GM21786 (cell line): ENCODE results near the gene TOMM40L.
"Not testable (repeated sequence)": the region's sequence is repeated elsewhere in the genome, so short reads cannot be mapped to it uniquely, and the experiment has no call there.

ENCODE experiments used
- ATAC-seq: cut with Tn5 transposase; IDR thresholded peaks from one replicate; pipeline ENCODE4 v1.9.1; 2021; ENCODE audit not compliant: unreplicated experiment

TOMM40L gene

GRCh38 chr1:161219078-161219892, 6.6 kb upstream of the TOMM40L start:
- no peak for ATAC-seq

DNA sequence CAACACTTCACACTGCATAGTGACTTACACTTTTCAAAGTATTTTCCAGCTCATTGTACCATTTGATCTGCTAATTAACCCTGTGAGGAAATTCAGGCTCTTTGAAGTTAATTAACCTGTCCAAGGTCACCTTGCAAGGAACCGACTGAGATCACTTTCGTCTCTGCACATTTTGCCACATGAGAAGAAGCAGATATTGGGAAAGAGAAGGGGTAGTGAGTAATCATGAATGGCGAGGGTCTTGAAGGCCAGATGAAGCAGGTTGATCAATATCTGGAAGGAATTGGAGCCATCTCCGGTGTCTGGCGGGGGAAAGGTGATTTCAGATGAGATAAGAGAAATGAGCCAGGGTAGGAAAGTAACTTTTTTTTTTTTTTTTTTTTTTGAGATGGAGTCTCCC, 5.9 kb upstream of the TOMM40L start:
- no peak for ATAC-seq

GRCh38 chr1:161222175-161223019, 3.5 kb upstream of the TOMM40L start:
- ATAC-seq, result no peak

DNA sequence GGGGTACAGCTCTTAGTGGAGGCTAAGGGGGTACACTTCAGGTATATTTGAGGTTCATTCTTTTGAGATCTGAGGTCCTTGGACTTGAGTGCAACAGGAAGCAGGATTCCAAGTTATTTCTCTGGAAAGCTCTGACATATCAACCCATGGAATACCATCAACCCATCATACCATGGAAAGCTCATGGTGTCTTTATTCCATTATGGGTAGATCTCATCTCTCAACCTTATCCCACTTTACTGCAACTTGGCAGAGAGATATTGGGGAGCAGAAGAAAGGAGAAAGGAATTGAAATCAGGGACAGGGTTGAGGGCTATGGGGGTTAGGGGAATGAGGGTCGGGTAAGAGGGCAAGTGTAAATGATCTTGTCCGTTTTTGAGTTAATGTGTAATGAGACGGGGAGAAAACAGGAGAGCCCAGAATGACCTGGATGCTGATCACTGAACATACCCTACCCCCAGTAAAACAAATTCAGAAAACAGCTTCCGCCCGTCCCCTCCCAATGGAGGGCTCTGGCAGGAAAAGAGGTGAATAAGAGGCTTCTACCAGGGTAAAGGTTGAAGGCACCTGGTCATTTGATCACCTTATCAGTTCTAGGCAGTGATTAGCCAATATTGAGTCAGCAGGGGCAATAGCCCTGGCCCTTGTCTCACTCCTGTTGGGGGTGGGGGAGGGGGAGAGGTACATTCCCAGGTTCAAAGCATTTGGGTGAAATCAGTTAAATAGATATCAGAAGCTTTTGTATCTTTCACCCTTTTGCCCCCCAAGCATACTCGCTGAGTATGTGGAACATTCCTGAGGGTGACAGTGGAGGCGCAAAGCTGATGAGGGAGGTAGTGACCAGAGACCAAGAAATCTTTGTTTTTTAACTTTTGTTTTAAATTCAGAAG, 1.8 kb upstream of the TOMM40L start:
- no peak for ATAC-seq

GRCh38 chr1:161224695-161225087, 1.2 kb upstream of the TOMM40L start:
- ATAC-seq, result not testable (repeated sequence)

GRCh38 chr1:161225178-161225533, 704 bp upstream of the TOMM40L start:
- no peak for ATAC-seq

GRCh38 chr1:161226320-161226711, 456 bp downstream of the TOMM40L start:
- ATAC-seq, result no peak

DNA sequence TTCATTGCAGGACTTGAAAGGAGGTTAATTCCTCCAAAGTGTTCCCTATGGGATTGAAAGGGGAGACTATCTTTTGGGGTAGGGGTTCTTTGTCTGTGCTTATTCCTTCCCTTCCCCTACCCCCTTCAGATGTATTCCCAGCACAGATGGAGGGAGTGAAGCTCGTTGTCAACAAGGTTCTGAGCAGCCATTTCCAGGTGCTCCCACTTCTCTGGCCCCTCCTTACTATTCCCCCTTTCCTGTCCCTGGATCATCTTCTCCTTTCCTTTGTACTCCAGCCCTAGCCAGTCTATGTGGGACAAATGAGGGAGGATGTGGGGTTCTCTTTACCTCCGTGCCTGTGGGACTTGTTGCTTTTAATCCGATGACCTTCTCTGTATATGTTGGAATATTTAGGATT, 899 bp downstream of the TOMM40L start:
- no peak for ATAC-seq

DNA sequence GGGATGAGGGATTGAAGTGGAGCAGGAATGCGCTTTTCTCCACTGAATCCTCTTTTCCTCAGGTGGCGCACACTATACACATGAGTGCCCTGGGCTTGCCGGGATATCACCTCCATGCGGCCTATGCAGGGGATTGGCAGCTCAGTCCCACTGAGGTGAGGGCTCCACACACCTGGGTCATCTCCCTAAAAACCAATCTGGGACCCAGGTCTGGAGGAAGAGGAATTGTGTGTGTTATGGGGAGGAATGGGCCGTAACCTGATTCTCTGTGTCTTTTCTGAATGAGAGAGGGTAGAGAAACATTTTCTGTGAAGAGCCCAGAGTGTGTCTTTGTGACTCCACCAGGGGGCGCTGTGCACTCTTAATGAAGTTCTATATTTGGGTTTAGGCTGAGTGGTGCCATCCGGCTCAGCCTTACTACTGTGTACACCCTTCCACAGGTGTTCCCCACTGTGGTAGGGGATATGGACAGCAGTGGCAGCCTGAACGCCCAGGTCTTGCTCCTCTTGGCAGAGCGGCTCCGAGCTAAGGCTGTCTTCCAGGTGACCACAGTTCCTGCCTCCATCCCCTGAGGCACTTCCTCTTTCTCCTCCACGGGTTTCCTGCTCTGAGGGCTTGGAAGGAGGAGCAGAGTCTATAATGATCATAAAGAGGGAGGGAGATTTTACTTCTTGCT, 1.5 kb downstream of the TOMM40L start:
- peak; percentile 27 for ATAC-seq

GRCh38 chr1:161228032-161228431, 2.2 kb downstream of the TOMM40L start:
- no peak for ATAC-seq

- no peak for ATAC-seq
Observed at GRCh38 chr1:161229896-161230295, 4.0 kb downstream of the TOMM40L start.

DNA sequence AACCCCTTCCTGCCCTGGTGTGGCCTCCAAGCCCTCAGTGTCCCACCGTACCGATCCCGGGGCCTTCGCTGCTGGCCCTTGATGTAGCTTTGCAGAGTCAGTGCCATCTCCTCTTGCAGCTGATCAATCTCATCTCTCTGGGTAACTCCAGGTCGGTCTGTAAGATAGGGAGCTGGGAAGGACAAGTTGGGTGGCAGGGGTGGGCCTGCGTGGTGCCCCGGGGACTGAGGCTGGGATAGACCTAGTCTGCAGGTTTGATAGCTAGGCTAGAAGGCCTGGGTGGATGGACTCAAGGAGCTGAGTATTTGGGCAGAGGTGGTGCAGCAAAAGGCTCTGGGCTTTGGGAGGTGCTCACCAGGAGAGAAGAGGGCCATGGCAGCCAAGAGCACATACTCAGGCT, 4.9 kb downstream of the TOMM40L start:
- ATAC-seq, result no peak

GRCh38 chr1:161233102-161233501, 7.2 kb downstream of the TOMM40L start:
- no peak for ATAC-seq

GRCh38 chr1:161235957-161236775, 10.3 kb downstream of the TOMM40L start:
- no peak for ATAC-seq

DNA sequence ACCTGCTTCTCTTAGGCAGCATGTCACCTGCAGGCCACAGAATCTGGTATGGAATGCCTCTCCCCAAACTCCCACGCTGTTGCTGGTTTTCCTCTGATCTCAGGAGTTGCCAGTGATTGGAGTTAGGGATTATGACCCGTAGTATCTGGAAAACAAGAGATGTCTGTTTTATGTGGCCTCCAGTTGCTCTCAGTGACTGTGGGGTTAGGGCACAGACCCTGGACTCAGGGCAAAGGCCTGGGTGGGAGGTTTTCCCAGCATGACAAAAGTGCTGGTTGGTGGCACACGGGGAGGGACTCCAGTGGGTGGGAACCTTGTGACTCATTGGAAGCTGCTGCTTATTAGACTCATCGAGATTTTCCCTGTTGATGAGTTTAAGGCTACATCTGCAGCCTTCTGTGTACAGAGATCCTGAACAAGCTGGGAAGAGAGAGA, 12.2 kb downstream of the TOMM40L start, which contains the start of gene NR1I3:
TSS of gene NR1I3 (minus strand) at position 165 of the 435 bp plus-strand sequence. CDS start 1,638 bp downstream, outside the sequence.
- ATAC-seq, result no peak

DNA sequence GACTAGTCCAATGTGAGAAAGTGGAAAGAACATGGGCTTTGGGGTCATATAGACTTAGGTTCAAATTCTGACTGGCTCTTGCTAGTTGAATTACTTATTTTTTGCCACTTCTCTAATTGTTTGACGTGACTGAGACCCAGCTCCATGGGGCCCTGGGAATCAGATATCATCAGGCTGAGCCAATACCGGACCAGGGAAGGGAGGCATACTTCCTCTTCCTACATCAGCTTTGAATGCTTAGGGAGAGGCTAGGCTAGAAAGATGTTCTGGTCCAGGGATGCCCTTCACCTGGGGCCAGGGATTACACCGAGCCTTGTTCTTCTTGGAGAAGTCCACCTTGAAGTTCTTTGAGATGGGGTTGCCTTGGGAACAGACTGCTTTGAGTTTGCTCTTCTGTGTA, 15.8 kb downstream of the TOMM40L start:
- ATAC-seq, result no peak

- no peak for ATAC-seq
Observed at GRCh38 chr1:161242313-161242712, 16.5 kb downstream of the TOMM40L start.

DNA sequence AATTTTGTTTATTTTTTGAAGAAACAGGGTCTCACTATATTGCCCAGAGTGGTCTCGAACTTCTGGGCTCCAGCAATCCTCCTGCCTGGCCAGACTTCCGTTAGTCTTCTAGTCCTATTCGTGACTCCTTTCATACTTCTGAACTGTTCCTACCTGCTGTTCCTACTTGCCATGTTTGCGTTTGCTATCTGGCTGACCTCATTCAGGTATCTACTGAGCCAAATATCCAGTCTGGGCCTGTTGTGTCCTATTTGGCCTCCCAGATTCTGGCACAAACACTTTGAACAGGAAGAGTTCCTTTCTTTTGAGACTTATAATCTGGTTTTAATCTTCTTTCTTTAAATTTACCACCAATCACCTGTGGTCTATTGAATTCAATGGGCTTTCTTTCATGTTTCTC, 19.0 kb downstream of the TOMM40L start:
- ATAC-seq, result no peak

DNA sequence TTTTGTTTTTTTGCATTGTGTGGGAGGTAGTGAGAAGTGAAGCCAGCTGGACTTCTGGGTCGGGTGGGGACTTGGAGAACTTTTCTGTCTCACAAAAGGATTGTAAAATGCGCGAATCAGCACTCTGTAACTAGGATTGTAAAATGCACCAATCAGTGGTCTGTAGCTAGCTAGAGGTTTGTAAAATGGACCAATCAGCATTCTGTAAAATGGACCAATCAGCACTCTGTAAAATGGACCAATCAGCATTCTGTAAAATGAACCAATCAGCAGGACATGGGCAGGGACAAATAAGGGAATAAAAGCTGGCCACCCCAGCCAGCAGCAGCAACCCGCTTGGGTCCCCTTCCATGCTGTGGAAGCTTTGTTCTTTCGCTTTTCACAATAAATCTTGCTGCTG, 24.2 kb downstream of the TOMM40L start:
- not testable (repeated sequence) for ATAC-seq

GRCh38 chr1:161250829-161251228, 25.0 kb downstream of the TOMM40L start:
- ATAC-seq, result no peak
